ENCODE results near the gene E2F8.
"Not testable (repeated sequence)": the region's sequence is repeated elsewhere in the genome, so short reads cannot be mapped to it uniquely, and the experiment has no call there.

E2F8 gene

DNA sequence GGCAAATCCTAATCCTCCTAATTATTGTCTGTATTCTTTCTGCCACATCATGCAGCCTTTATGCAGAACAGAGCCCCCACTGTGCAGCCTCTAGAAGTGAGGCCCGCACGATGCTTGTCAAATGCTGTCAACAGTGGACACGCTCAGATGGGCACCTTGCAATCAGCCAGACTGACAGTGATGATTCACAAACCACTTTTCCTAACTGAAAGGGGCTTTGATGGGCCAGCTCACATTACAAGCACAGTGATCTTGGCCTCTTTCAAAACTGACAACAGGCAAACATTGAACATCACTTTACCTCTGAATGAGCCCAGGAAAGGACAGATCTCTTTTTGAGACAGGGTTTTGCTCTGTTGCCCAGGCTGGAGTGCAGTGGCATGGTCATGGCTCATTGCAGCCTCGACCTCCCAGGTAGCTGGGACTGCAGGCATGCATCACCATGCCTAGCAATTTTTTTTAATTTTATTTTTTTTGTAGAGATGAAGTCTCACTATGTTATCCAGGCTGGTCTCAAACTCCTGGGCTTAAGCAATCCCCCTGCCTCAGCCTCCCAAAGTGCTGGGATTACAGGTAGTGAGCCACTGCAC is 18.0 kb upstream of the E2F8 start:
- H3K4me2 ChIP-seq (ENCODE audit: insufficient read depth, low read length, poor library complexity, severe bottlenecking) = no peak overlapping the region
- no peak overlapping the region for H2BK15ac ChIP-seq (ENCODE audit: low read length)
- no peak overlapping the region for H3K14ac ChIP-seq (ENCODE audit: low read length)
- H3K4me1 ChIP-seq (ENCODE audit: control insufficient read depth in 2 of 2, insufficient read depth in 1 of 2, low read depth in 1 of 2, low read length in 2 of 2) = peaks cover 3 to 4% of the 10 kb centered on the region in 2 donors
- no peak overlapping the region for H2AK5ac ChIP-seq (ENCODE audit: low read depth, low read length)
- peaks cover 0 to 56% (median 0%) of the 10 kb centered on the region in 3 experiments for H3K27me3 ChIP-seq (ENCODE audit: control insufficient read depth in 3 of 3, insufficient read depth in 3 of 3, low read depth in 1 of 3, low read length in 3 of 3)
- H4K8ac ChIP-seq (ENCODE audit: low read depth, low read length) = no peak overlapping the region
- no peak overlapping the region for H2BK12ac ChIP-seq (ENCODE audit: low read length)
- H3K9me3 ChIP-seq (replicated peaks in 1 of 2; ENCODE audit: control insufficient read depth in 2 of 2, insufficient read depth in 1 of 2, low read depth in 1 of 2, low read length in 2 of 2) = peaks cover 2 to 5% of the 10 kb centered on the region in 2 donors
- no peak for DNase-seq (ENCODE audit: low spot score)
- no peak overlapping the region for H2AFZ ChIP-seq (ENCODE audit: low read length)
- H3K18ac ChIP-seq (ENCODE audit: low read length) = no peak overlapping the region
- no peaks in the 10 kb centered on the region for H3K36me3 ChIP-seq (replicated peaks in 1 of 2; ENCODE audit: control insufficient read depth in 2 of 2, insufficient read depth in 2 of 2, low read length in 2 of 2)
- H3K79me1 ChIP-seq (ENCODE audit: low read depth, low read length) = no peaks in the 10 kb centered on the region
- no peak overlapping the region for H4K91ac ChIP-seq (ENCODE audit: low read depth, low read length, poor library complexity)
- H2BK5ac ChIP-seq (ENCODE audit: low read length) = no peak overlapping the region
- H3K27ac ChIP-seq (replicated peaks; ENCODE audit: low read length) = no peak overlapping the region
- no CpG with 5 or more reads among the region's 4 CpGs for WGBS, 2 donors (ENCODE audit: extremely low coverage in 2 of 2, insufficient read length in 2 of 2, insufficient replicate concordance in 1 of 2)
- no peak overlapping the region for H3K4ac ChIP-seq (ENCODE audit: low read length)
- H3K9ac ChIP-seq (ENCODE audit: low read depth, low read length, poor library complexity) = peak overlapping the region; percentile 52
- no peak overlapping the region for H2BK120ac ChIP-seq (ENCODE audit: low read depth, low read length)
- H3K4me3 ChIP-seq (ENCODE audit: low read length in 2 of 2) = no peak overlapping the region
- H3K23ac ChIP-seq (ENCODE audit: low read depth, low read length, poor library complexity) = no peak overlapping the region

DNA sequence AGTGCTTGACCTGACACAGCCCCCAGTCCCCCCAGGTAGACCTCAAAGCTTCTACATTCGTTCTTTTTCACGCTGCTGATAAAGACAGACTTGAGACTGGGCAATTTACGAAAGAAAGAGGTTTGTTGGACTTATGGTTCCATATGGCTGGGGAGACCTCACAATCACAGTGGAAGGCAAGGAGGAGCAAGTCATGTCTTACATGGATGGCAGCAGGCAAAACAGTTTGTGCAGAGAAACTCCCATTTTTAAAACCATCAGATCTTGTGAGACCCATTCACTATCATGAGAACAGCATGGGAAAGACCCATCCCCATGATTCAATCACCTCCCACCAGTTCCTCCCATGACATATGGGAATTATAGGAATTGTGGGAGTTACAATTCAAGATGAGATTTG is 13.7 kb upstream of the E2F8 start:
- H3K27me3 ChIP-seq (ENCODE audit: control insufficient read depth in 3 of 3, insufficient read depth in 3 of 3, low read depth in 1 of 3, low read length in 3 of 3) = peaks cover 0 to 56% (median 0%) of the 10 kb centered on the region in 3 experiments
- not testable (repeated sequence) for H4K91ac ChIP-seq (ENCODE audit: low read depth, low read length, poor library complexity); H2BK15ac ChIP-seq (ENCODE audit: low read length); DNase-seq (ENCODE audit: low spot score); H3K14ac ChIP-seq (ENCODE audit: low read length); H4K8ac ChIP-seq (ENCODE audit: low read depth, low read length); H3K4me1 ChIP-seq (ENCODE audit: control insufficient read depth in 2 of 2, insufficient read depth in 1 of 2, low read depth in 1 of 2, low read length in 2 of 2); H3K79me1 ChIP-seq (ENCODE audit: low read depth, low read length); H3K4me3 ChIP-seq (ENCODE audit: low read length in 2 of 2); H3K9me3 ChIP-seq (replicated peaks in 1 of 2; ENCODE audit: control insufficient read depth in 2 of 2, insufficient read depth in 1 of 2, low read depth in 1 of 2, low read length in 2 of 2); H2BK5ac ChIP-seq (ENCODE audit: low read length); H2BK12ac ChIP-seq (ENCODE audit: low read length); H3K18ac ChIP-seq (ENCODE audit: low read length); H3K23ac ChIP-seq (ENCODE audit: low read depth, low read length, poor library complexity); H3K4me2 ChIP-seq (ENCODE audit: insufficient read depth, low read length, poor library complexity, severe bottlenecking); H3K9ac ChIP-seq (ENCODE audit: low read depth, low read length, poor library complexity); H3K4ac ChIP-seq (ENCODE audit: low read length); H2AFZ ChIP-seq (ENCODE audit: low read length); H3K27ac ChIP-seq (replicated peaks; ENCODE audit: low read length); H2AK5ac ChIP-seq (ENCODE audit: low read depth, low read length); H2BK120ac ChIP-seq (ENCODE audit: low read depth, low read length); H3K36me3 ChIP-seq (replicated peaks in 1 of 2; ENCODE audit: control insufficient read depth in 2 of 2, insufficient read depth in 2 of 2, low read length in 2 of 2)
- WGBS, 2 donors (ENCODE audit: extremely low coverage in 2 of 2, insufficient read length in 2 of 2, insufficient replicate concordance in 1 of 2) = no CpG with 5 or more reads among the region's 3 CpGs

DNA sequence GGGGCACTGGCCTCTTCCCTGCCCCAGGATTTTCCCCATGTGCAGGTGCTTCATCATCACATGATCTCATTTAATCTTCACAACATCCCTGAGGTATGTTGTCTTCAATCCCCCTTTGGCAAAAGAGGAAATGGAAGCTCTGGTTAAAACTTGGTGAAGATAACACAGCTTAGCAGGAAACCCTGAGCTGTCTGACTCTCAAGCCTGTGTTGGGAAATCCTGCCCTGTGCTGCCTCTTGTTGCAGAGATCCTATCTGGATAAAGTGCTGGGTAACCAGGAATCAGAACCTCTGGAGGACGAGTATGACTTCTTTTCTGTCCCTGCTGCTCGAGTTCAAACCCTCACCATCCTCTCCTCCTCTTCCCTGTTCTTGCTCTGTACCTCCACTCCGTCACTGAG is 13.1 kb upstream of the E2F8 start:
- no peak overlapping the region for H3K27ac ChIP-seq (replicated peaks; ENCODE audit: low read length)
- no peak overlapping the region for H2BK120ac ChIP-seq (ENCODE audit: low read depth, low read length)
- H2AK5ac ChIP-seq (ENCODE audit: low read depth, low read length) = no peak overlapping the region
- no peak overlapping the region for H4K8ac ChIP-seq (ENCODE audit: low read depth, low read length)
- H3K9ac ChIP-seq (ENCODE audit: low read depth, low read length, poor library complexity) = no peak overlapping the region
- WGBS, 2 donors (ENCODE audit: extremely low coverage in 2 of 2, insufficient read length in 2 of 2, insufficient replicate concordance in 1 of 2) = no CpG with 5 or more reads among the region's 3 CpGs
- H3K4ac ChIP-seq (ENCODE audit: low read length) = no peak overlapping the region
- H3K36me3 ChIP-seq (replicated peaks in 1 of 2; ENCODE audit: control insufficient read depth in 2 of 2, insufficient read depth in 2 of 2, low read length in 2 of 2) = no peaks in the 10 kb centered on the region
- no peak overlapping the region for H4K91ac ChIP-seq (ENCODE audit: low read depth, low read length, poor library complexity)
- no peak overlapping the region for H2BK12ac ChIP-seq (ENCODE audit: low read length)
- DNase-seq (ENCODE audit: low spot score) = no peak
- H3K4me2 ChIP-seq (ENCODE audit: insufficient read depth, low read length, poor library complexity, severe bottlenecking) = no peak overlapping the region
- no peak overlapping the region for H2AFZ ChIP-seq (ENCODE audit: low read length)
- peaks cover 3 to 4% of the 10 kb centered on the region in 2 donors for H3K4me1 ChIP-seq (ENCODE audit: control insufficient read depth in 2 of 2, insufficient read depth in 1 of 2, low read depth in 1 of 2, low read length in 2 of 2)
- H3K9me3 ChIP-seq (replicated peaks in 1 of 2; ENCODE audit: control insufficient read depth in 2 of 2, insufficient read depth in 1 of 2, low read depth in 1 of 2, low read length in 2 of 2) = peaks cover 2 to 9% of the 10 kb centered on the region in 2 donors
- no peak overlapping the region for H3K18ac ChIP-seq (ENCODE audit: low read length)
- H3K4me3 ChIP-seq (ENCODE audit: low read length in 2 of 2) = no peak overlapping the region
- H3K14ac ChIP-seq (ENCODE audit: low read length) = no peak overlapping the region
- no peak overlapping the region for H3K23ac ChIP-seq (ENCODE audit: low read depth, low read length, poor library complexity)
- peaks cover 0 to 61% (median 0%) of the 10 kb centered on the region in 3 experiments for H3K27me3 ChIP-seq (ENCODE audit: control insufficient read depth in 3 of 3, insufficient read depth in 3 of 3, low read depth in 1 of 3, low read length in 3 of 3)
- no peaks in the 10 kb centered on the region for H3K79me1 ChIP-seq (ENCODE audit: low read depth, low read length)
- no peak overlapping the region for H2BK15ac ChIP-seq (ENCODE audit: low read length)
- no peak overlapping the region for H2BK5ac ChIP-seq (ENCODE audit: low read length)

DNA sequence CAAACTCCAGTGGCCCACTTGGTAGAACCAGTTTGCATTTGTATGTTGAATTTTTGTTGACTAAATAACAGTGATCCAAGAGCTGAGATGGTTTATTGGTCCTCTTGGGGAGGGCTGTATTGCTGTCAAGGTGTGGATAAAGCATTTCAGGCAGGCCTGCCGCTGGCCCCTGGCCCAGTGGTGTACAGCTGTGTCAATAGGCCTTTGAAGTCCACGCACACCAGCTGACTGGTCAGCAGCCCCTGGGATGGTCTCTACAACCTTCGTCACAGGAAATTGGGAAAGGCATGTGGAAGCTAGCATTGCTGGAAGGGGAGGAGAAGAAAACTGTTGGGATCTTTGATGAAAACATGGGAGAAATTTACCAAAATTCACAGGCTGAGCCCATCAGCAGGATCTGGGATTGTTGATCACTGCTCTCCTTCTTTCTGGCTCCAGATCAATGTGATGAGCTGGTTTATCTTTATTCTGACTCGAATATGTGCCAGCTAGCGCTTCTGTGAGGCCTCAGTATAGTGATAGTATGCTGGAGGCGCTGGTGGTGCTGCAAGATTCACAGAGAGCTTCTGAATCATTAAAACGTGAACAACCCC is 12.5 kb upstream of the E2F8 start:
- H3K27me3 ChIP-seq (ENCODE audit: control insufficient read depth in 3 of 3, insufficient read depth in 3 of 3, low read depth in 1 of 3, low read length in 3 of 3) = peaks cover 0 to 66% (median 0%) of the 10 kb centered on the region in 3 experiments
- no peak overlapping the region for H3K4ac ChIP-seq (ENCODE audit: low read length)
- H4K8ac ChIP-seq (ENCODE audit: low read depth, low read length) = no peak overlapping the region
- no peaks in the 10 kb centered on the region for H3K36me3 ChIP-seq (replicated peaks in 1 of 2; ENCODE audit: control insufficient read depth in 2 of 2, insufficient read depth in 2 of 2, low read length in 2 of 2)
- H4K91ac ChIP-seq (ENCODE audit: low read depth, low read length, poor library complexity) = no peak overlapping the region
- H3K18ac ChIP-seq (ENCODE audit: low read length) = no peak overlapping the region
- no peak overlapping the region for H3K23ac ChIP-seq (ENCODE audit: low read depth, low read length, poor library complexity)
- H3K4me2 ChIP-seq (ENCODE audit: insufficient read depth, low read length, poor library complexity, severe bottlenecking) = no peak overlapping the region
- H3K27ac ChIP-seq (replicated peaks; ENCODE audit: low read length) = no peak overlapping the region
- no peak overlapping the region for H3K9ac ChIP-seq (ENCODE audit: low read depth, low read length, poor library complexity)
- no CpG with 5 or more reads among the region's 7 CpGs for WGBS, 2 donors (ENCODE audit: extremely low coverage in 2 of 2, insufficient read length in 2 of 2, insufficient replicate concordance in 1 of 2)
- H3K79me1 ChIP-seq (ENCODE audit: low read depth, low read length) = no peaks in the 10 kb centered on the region
- H2BK15ac ChIP-seq (ENCODE audit: low read length) = no peak overlapping the region
- no peak overlapping the region for H3K4me3 ChIP-seq (ENCODE audit: low read length in 2 of 2)
- H2BK5ac ChIP-seq (ENCODE audit: low read length) = no peak overlapping the region
- no peak for DNase-seq (ENCODE audit: low spot score)
- no peak overlapping the region for H2BK12ac ChIP-seq (ENCODE audit: low read length)
- H3K14ac ChIP-seq (ENCODE audit: low read length) = no peak overlapping the region
- no peak overlapping the region for H2AK5ac ChIP-seq (ENCODE audit: low read depth, low read length)
- H2BK120ac ChIP-seq (ENCODE audit: low read depth, low read length) = no peak overlapping the region
- H3K4me1 ChIP-seq (ENCODE audit: control insufficient read depth in 2 of 2, insufficient read depth in 1 of 2, low read depth in 1 of 2, low read length in 2 of 2) = peaks cover 0 to 3% of the 10 kb centered on the region in 2 donors
- H3K9me3 ChIP-seq (replicated peaks in 1 of 2; ENCODE audit: control insufficient read depth in 2 of 2, insufficient read depth in 1 of 2, low read depth in 1 of 2, low read length in 2 of 2) = peaks cover 2 to 9% of the 10 kb centered on the region in 2 donors
- H2AFZ ChIP-seq (ENCODE audit: low read length) = no peak overlapping the region
